K562 (cell line): Measurements from ENCODE around the gene TBC1D20. TPM values are rescaled to one million over a fixed set of nuclear protein-coding genes. Genes with fewer than 3 reads are reported as not detected.

Source experiments
- AFF1 ChIP-seq, 2 experiments: fragments of 450-650 bp; IDR thresholded peaks; 2 replicates each; pipeline ENCODE4 v1.6.1; 2018; ENCODE audit warnings: mild to moderate bottlenecking in 2 of 2, low read depth in 1 of 2; ENCODE audit not compliant: partially characterized antibody in 2 of 2
- CEBPB ChIP-seq: fragments of 450-650 bp; IDR thresholded peaks from 2 replicates; pipeline ENCODE4 v1.6.1; 2016; ENCODE audit warnings: missing genetic modification characterization, missing compliant biosample characterization
- CUX1 ChIP-seq: fragments of 200-800 bp; sonication (Bioruptor generic); IDR thresholded peaks from 2 replicates; pipeline ENCODE4 v1.6.1; 2016; ENCODE audit warnings: missing genetic modification characterization, missing compliant biosample characterization
- FOXA3 ChIP-seq, 2 experiments: fragments of 450-650 bp in 1 of 2; sonication (generic) in 1 of 2; formaldehyde crosslinking; IDR thresholded peaks in 1 of 2; conservative IDR thresholded peaks in 1 of 2; 2 replicates each; pipeline versions ENCODE4 v1.4.0 to v1.8.0; 2020 to 2022; ENCODE audit warnings: mild to moderate bottlenecking in 2 of 2, missing genetic modification reagents in 1 of 2
- JUND ChIP-seq, 2 experiments: IDR thresholded peaks; 2 replicates in 1 of 2; 3 replicates in 1 of 2; pipeline ENCODE4 v1.6.1; 2011; ENCODE audit warnings: borderline replicate concordance in 2 of 2, low read depth in 2 of 2, low read length in 2 of 2, improper control_type of control experiment in 1 of 2, missing biosample characterization in 1 of 2, missing genetic modification characterization in 1 of 2, missing genetic modification reagents in 1 of 2
- NCOR1 ChIP-seq: fragments of 450-650 bp; IDR thresholded peaks from 2 replicates; pipeline ENCODE4 v1.6.1; 2016; ENCODE audit warnings: mild to moderate bottlenecking, moderate library complexity
- NR4A1 ChIP-seq, 2 experiments: fragments of 250-450 bp in 1 of 2; fragments of 450-650 bp in 1 of 2; sonication (Bioruptor Pico) in 1 of 2; IDR thresholded peaks; 2 replicates each; pipeline versions ENCODE4 v1.4.0 to v1.6.1; 2016 to 2020; ENCODE audit warnings: mild to moderate bottlenecking in 2 of 2, missing compliant biosample characterization in 1 of 2, missing genetic modification characterization in 1 of 2, moderate library complexity in 1 of 2
- SMARCA4 ChIP-seq: fragments of 450-650 bp; IDR thresholded peaks from 2 replicates; pipeline ENCODE4 v1.6.1; 2016
- SREBF2 ChIP-seq: sonication (generic); formaldehyde crosslinking; IDR thresholded peaks from 2 replicates; pipeline ENCODE4 v1.4.0; 2020; ENCODE audit warnings: mild to moderate bottlenecking, missing genetic modification reagents
- ZBTB26 ChIP-seq: fragments of 450-650 bp; formaldehyde crosslinking; IDR thresholded peaks from 2 replicates; pipeline ENCODE4 v1.4.0; 2022; ENCODE audit warnings: missing genetic modification characterization
- ZC3H4 ChIP-seq: sonication (generic); formaldehyde crosslinking; IDR thresholded peaks from 2 replicates; pipeline ENCODE4 v1.9.0; 2021; ENCODE audit warnings: missing genetic modification reagents, borderline replicate concordance
- ZNF253 ChIP-seq: fragments of 250-450 bp; sonication (Bioruptor Pico); conservative IDR thresholded peaks from 2 replicates; pipeline ENCODE4 v1.6.1; 2021; ENCODE audit warnings: mild to moderate bottlenecking
- ZNF3 ChIP-seq: fragments of 250-450 bp; sonication (Bioruptor Pico); IDR thresholded peaks from 2 replicates; pipeline ENCODE4 v1.5.0; 2021; ENCODE audit warnings: mild to moderate bottlenecking, moderate library complexity
- ZNF507 ChIP-seq: conservative IDR thresholded peaks from 2 replicates; pipeline ENCODE4 v1.6.1; 2017; ENCODE audit warnings: missing genetic modification characterization, missing compliant biosample characterization
- polyA plus RNA-seq, 8 experiments: library from polyadenylated mRNA; depleted of rRNA in 4 of 8; stranded (reverse) in 5 of 8; unstranded in 3 of 8; fragments of >200 nt; fragmentation: Nextera tagmentation in 2 of 8; fragmentation: Illumina TruSeq in 1 of 8; extraction: Ambion mirVana in 2 of 8; extraction: Trizol in 1 of 8; gene quantifications; 2 replicates each; pipeline versions ENCODE4 v1.2.1 to v1.2.3, GENCODE V29; 2011 to 2014; ENCODE audit warnings: inconsistent platforms in 1 of 8, missing spikeins in 1 of 8
- total RNA-seq, 7 experiments: library from RNA; depleted of rRNA in 6 of 7; stranded (reverse); fragments of >200 nt in 6 of 7; fragmentation: Illumina TruSeq in 2 of 7; extraction: Trizol in 2 of 7; gene quantifications; 2 replicates each; pipeline versions ENCODE4 v1.2.1 to v1.2.3, GENCODE V29; 2011 to 2021; ENCODE audit warnings: low replicate concordance in 1 of 7

TBC1D20 gene
- total and polyA plus RNA-seq, 9 of the 15 experiments (the other 6 are each of a cell fraction or from before 2014, with no cell fraction given): 7.0 to 25.3 (median 15.1) TPM

GRCh38 chr20:388034-388994 lies 74.0 kb downstream of the TBC1D20 start (continued):
- TF ChIP-seq CUX1 (CRISPR knock-in tag) (no peak), JUND (IDR thresholded peaks at IDR 0.05; ENCODE audit: borderline replicate concordance, low read depth, low read length) (no peak), JUND (tag; IDR thresholded peaks at IDR 0.05; ENCODE audit: borderline replicate concordance, low read depth, low read length) (no peak), SMARCA4 (no peak), AFF1 (IDR thresholded peaks at IDR 0.05; ENCODE audit: low read depth in 1 of 2, partially characterized antibody in 2 of 2) (no peak), FOXA3 (CRISPR knock-in tag; conservative IDR thresholded peaks at IDR 0.05 in 1 of 2, IDR thresholded peaks at IDR 0.05 in 1 of 2) (peak in 1 of 2 experiments; percentile 4; a peak in 1 of 4 replicates), ZNF507 (tag) (no peak), ZNF3 (CRISPR knock-in tag) (0 out of 2 replicates have a peak, but pooled peaks have one; percentile 29), ZBTB26 (CRISPR knock-in tag) (no peak), CEBPB (tag) (no peak), SREBF2 (CRISPR knock-in tag) (no peak), NCOR1 (no peak), ZC3H4 (CRISPR knock-in tag) (no peak), NR4A1 (CRISPR knock-in tag; IDR thresholded peaks at IDR 0.05) (no peak), NR4A1 (tag; IDR thresholded peaks at IDR 0.05) (no peak), ZNF253 (CRISPR knock-in tag) (no peak)
